Testis (tissue), 2 donors: ENCODE measurements around the gene TGFB3.

Experiments
- POLR2A ChIP-seq: fragments of 450-650 bp; IDR thresholded peaks from one replicate; pipeline ENCODE4 v1.6.1; 2017; ENCODE audit warnings: antibody characterized with exemption, mild to moderate bottlenecking, moderate library complexity
- TF ChIP-seq, protein P1 (sequence below), 3 experiments: fragments of 450-650 bp in 2 of 3; fragments of 200-600 bp in 1 of 3; sonication (generic) in 1 of 3; IDR thresholded peaks; one replicate each; pipeline ENCODE4 v1.5.1; 2016 to 2019; ENCODE audit warnings: antibody characterized with exemption in 3 of 3, mild to moderate bottlenecking in 2 of 3, moderate library complexity in 1 of 3

DNA sequence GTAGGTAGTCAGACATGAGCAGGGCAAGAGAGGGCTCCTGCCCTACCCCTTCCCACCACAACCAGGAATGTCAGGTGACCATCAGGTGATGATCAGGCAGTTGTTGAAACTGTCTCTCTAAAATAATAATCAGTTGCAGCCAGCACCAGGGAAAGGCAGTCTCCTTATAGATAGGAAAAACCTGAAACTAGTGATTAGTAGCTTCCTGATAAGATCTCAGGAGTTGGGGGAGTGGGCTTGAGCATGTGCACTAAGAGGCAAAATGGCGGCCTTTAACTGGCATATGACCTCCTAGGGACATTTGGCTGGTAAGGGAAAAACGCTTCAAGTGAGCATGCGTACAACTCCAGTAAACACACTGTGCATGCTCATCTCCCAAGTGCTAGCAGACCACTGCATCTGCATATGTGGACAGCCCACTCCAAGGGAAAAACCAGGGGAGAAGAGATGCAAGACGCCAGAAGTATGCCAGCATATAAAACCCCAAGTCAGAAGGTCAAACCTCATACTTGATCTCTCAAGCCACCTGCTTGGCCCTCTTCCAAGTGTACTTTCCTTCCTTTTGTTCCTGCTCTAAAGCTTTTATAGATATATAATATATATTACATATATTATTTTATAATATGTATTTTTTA, 37.1 kb downstream of the TGFB3 start:
- TF ChIP-seq, protein P1, sequence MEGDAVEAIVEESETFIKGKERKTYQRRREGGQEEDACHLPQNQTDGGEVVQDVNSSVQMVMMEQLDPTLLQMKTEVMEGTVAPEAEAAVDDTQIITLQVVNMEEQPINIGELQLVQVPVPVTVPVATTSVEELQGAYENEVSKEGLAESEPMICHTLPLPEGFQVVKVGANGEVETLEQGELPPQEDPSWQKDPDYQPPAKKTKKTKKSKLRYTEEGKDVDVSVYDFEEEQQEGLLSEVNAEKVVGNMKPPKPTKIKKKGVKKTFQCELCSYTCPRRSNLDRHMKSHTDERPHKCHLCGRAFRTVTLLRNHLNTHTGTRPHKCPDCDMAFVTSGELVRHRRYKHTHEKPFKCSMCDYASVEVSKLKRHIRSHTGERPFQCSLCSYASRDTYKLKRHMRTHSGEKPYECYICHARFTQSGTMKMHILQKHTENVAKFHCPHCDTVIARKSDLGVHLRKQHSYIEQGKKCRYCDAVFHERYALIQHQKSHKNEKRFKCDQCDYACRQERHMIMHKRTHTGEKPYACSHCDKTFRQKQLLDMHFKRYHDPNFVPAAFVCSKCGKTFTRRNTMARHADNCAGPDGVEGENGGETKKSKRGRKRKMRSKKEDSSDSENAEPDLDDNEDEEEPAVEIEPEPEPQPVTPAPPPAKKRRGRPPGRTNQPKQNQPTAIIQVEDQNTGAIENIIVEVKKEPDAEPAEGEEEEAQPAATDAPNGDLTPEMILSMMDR (IDR thresholded peaks at IDR 0.05): no peak
- TF ChIP-seq POLR2A: no peak
